ENCODE measurements around the gene SLC27A4.

DNA sequence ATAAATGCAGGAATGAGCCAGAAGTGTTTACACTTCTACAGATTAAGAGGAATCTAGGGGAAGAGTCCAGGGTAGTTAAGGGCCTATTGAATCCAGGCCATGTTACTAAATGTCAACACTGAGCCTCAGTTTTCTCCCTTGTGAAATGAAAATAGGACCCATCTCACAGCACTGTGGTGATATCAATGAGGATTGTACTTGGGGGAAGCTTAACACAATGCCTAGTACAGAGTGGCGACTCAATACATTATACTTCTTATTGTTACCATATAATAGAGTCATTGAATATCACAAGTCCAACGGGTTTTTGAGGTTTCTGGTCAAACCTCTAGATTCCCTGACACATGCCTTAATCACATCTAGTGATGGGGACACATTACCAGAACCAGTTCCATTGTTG, 22.7 kb upstream of the SLC27A4 start:
- no peak for TF ChIP-seq FOXM1 (IDR thresholded peaks at IDR 0.05; ENCODE audit: low read depth, low read length)
- TF ChIP-seq, protein P1, sequence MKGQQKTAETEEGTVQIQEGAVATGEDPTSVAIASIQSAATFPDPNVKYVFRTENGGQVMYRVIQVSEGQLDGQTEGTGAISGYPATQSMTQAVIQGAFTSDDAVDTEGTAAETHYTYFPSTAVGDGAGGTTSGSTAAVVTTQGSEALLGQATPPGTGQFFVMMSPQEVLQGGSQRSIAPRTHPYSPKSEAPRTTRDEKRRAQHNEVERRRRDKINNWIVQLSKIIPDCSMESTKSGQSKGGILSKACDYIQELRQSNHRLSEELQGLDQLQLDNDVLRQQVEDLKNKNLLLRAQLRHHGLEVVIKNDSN (IDR thresholded peaks at IDR 0.05; ENCODE audit: borderline replicate concordance, extremely low read length, insufficient read depth, low read depth, low read length), result no peak
- no peak for TF ChIP-seq CHD2 (IDR thresholded peaks at IDR 0.05; ENCODE audit: borderline replicate concordance, low read depth, low read length)
- TF ChIP-seq CTCF (IDR thresholded peaks at IDR 0.05 in 2 of 3, conservative IDR thresholded peaks at IDR 0.05 in 1 of 3; ENCODE audit: control insufficient read depth in 2 of 3, extremely low read depth in 1 of 3, insufficient read depth in 1 of 3, low read depth in 3 of 3, low read length in 3 of 3), result no peak
- no peak for TF ChIP-seq NR2C2 (IDR thresholded peaks at IDR 0.05; ENCODE audit: borderline replicate concordance, control insufficient read depth, insufficient read length, low read depth)
- no peak for TF ChIP-seq SIX5 (IDR thresholded peaks at IDR 0.05; ENCODE audit: low read depth, low read length, severe bottlenecking)
- TF ChIP-seq, protein P2, sequence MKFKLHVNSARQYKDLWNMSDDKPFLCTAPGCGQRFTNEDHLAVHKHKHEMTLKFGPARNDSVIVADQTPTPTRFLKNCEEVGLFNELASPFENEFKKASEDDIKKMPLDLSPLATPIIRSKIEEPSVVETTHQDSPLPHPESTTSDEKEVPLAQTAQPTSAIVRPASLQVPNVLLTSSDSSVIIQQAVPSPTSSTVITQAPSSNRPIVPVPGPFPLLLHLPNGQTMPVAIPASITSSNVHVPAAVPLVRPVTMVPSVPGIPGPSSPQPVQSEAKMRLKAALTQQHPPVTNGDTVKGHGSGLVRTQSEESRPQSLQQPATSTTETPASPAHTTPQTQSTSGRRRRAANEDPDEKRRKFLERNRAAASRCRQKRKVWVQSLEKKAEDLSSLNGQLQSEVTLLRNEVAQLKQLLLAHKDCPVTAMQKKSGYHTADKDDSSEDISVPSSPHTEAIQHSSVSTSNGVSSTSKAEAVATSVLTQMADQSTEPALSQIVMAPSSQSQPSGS (IDR thresholded peaks at IDR 0.05; ENCODE audit: low read length), result no peak
- TF ChIP-seq E2F4 (IDR thresholded peaks at IDR 0.05; ENCODE audit: low read depth, low read length), result no peak
- TF ChIP-seq YBX1 (IDR thresholded peaks at IDR 0.05), result no peak

Data from GM12878 (cell line).